DND-41 (cell line): ENCODE results near the gene CRAMP1.

Experiments used
- ATAC-seq: fragments of 200-7000 bp; cut with Tn5 transposase; 3 replicates; pipeline ENCODE4 v1.9.1; 2021; ENCODE audit warnings: low read depth; ENCODE audit not compliant: insufficient read depth
- DNase-seq: peaks from one replicate; pipeline ENCODE4 v3.0.0-alpha.2; 2020
- H2AFZ ChIP-seq: 2 replicates; pipeline ENCODE4 v1.6.0; 2012; ENCODE audit warnings: low read depth, low read length
- H3K27ac ChIP-seq: 2 replicates; pipeline ENCODE4 v1.5.1; 2012; ENCODE audit warnings: low read length, inconsistent platforms
- H3K27me3 ChIP-seq: fragments of 200-600 bp; sonication (generic); 2 replicates; pipeline ENCODE4 v1.6.0; 2012; ENCODE audit warnings: low read length, mild to moderate bottlenecking, inconsistent platforms; ENCODE audit not compliant: insufficient read depth, poor library complexity
- H3K36me3 ChIP-seq: 2 replicates; pipeline ENCODE4 v1.5.1; 2012; ENCODE audit warnings: low read length, inconsistent platforms; ENCODE audit not compliant: insufficient read depth
- H3K4me1 ChIP-seq: 2 replicates; pipeline ENCODE4 v1.5.1; 2012; ENCODE audit warnings: mild to moderate bottlenecking, low read length; ENCODE audit not compliant: insufficient read depth
- H3K4me2 ChIP-seq: 2 replicates; pipeline ENCODE4 v1.6.0; 2012; ENCODE audit warnings: mild to moderate bottlenecking, moderate library complexity, low read length, inconsistent platforms; ENCODE audit not compliant: insufficient read depth
- H3K4me3 ChIP-seq, 2 experiments: fragments of 200-600 bp in 1 of 2; shearing (Covaris generic) in 1 of 2; 2 replicates each; pipeline ENCODE4 v1.5.1; 2012 to 2016; ENCODE audit warnings: inconsistent platforms in 2 of 2, low read length in 2 of 2, mild to moderate bottlenecking in 2 of 2, low read depth in 1 of 2, moderate library complexity in 1 of 2
- H3K79me2 ChIP-seq: 2 replicates; pipeline ENCODE4 v1.6.0; 2012; ENCODE audit warnings: low read length, inconsistent platforms; ENCODE audit not compliant: insufficient read depth
- H3K9ac ChIP-seq: 2 replicates; pipeline ENCODE4 v1.6.0; 2012; ENCODE audit warnings: low read depth, mild to moderate bottlenecking, inconsistent platforms, low read length, moderate library complexity
- H3K9me3 ChIP-seq: 2 replicates; pipeline ENCODE4 v1.5.1; 2012; ENCODE audit warnings: low read length, moderate library complexity, mild to moderate bottlenecking, inconsistent platforms; ENCODE audit not compliant: insufficient read depth, severe bottlenecking
- H4K20me1 ChIP-seq: 2 replicates; pipeline ENCODE4 v1.6.0; 2012; ENCODE audit warnings: low read length; ENCODE audit not compliant: insufficient read depth
- CTCF ChIP-seq: IDR thresholded peaks from 2 replicates; pipeline ENCODE4 v1.5.1; 2012; ENCODE audit warnings: borderline replicate concordance, low read length, moderate library complexity, mild to moderate bottlenecking; ENCODE audit not compliant: poor library complexity, severe bottlenecking; ENCODE audit errors: extremely low read depth
- EZH2 ChIP-seq: IDR thresholded peaks from 3 replicates; pipeline ENCODE4 v1.6.1; 2012; ENCODE audit warnings: borderline replicate concordance, low read depth, mild to moderate bottlenecking, moderate library complexity, low read length, inconsistent platforms; ENCODE audit not compliant: severe bottlenecking

CRAMP1 gene

GRCh38 chr16:1650131-1650530 is 38.0 kb downstream of the CRAMP1 start:
- Histone ChIP-seq H3K9ac (no peak overlapping the region), H4K20me1 (peaks cover 32% of the 10 kb centered on the region), H3K4me2 (no peak overlapping the region), H3K9me3 (no peaks in the 10 kb centered on the region), H3K36me3 (peaks cover 76% of the 10 kb centered on the region), H3K79me2 (peaks cover 39% of the 10 kb centered on the region), H3K4me1 (no peaks in the 10 kb centered on the region), H3K4me3 (no peak overlapping the region), H2AFZ (no peak overlapping the region), H3K27ac (no peak overlapping the region), H3K27me3 (no peaks in the 10 kb centered on the region)
- DNase-seq (no peak), ATAC-seq (no peak)
- TF ChIP-seq EZH2 (no peak), CTCF (no peak)

- H3K4me2 ChIP-seq = no peak overlapping the region
- H3K27me3 ChIP-seq = no peaks in the 10 kb centered on the region
- H3K27ac ChIP-seq = no peak overlapping the region
- H3K4me1 ChIP-seq = no peaks in the 10 kb centered on the region
- H3K79me2 ChIP-seq = peaks cover 28% of the 10 kb centered on the region
- no peak overlapping the region for H3K4me3 ChIP-seq
- DNase-seq (no peak), ATAC-seq (no peak)
- peaks cover 28% of the 10 kb centered on the region for H4K20me1 ChIP-seq
- no peaks in the 10 kb centered on the region for H3K9me3 ChIP-seq
- H3K36me3 ChIP-seq = peaks cover 76% of the 10 kb centered on the region
- H3K9ac ChIP-seq = no peak overlapping the region
- TF ChIP-seq EZH2 (no peak), CTCF (no peak)
- no peak overlapping the region for H2AFZ ChIP-seq
Observed at GRCh38 chr16:1651094-1651973, 39.2 kb downstream of the CRAMP1 start.

- Histone ChIP-seq H3K4me1 (no peaks in the 10 kb centered on the region), H3K27ac (no peak overlapping the region), H3K4me3 (no peak overlapping the region), H3K79me2 (peaks cover 22% of the 10 kb centered on the region; the same call in 1 of the 2 replicates), H2AFZ (no peak overlapping the region), H3K9me3 (no peaks in the 10 kb centered on the region), H3K9ac (no peak overlapping the region), H3K4me2 (no peak overlapping the region), H3K36me3 (peaks cover 76% of the 10 kb centered on the region), H3K27me3 (no peaks in the 10 kb centered on the region), H4K20me1 (peaks cover 28% of the 10 kb centered on the region)
- ATAC-seq (no peak; the same call in 2 of the 3 replicates), DNase-seq (no peak)
- TF ChIP-seq EZH2 = no peak
- no peak for TF ChIP-seq CTCF
Observed at GRCh38 chr16:1651974-1652312, 39.8 kb downstream of the CRAMP1 start.
